ENCODE data around the gene AGO3. TPM values are rescaled to one million over a fixed set of nuclear protein-coding genes. Genes with fewer than 3 reads are reported as not detected.

The AGO3 gene
- total RNA-seq, 1 experiment from 2014 or later, result 39.4 TPM

DNA sequence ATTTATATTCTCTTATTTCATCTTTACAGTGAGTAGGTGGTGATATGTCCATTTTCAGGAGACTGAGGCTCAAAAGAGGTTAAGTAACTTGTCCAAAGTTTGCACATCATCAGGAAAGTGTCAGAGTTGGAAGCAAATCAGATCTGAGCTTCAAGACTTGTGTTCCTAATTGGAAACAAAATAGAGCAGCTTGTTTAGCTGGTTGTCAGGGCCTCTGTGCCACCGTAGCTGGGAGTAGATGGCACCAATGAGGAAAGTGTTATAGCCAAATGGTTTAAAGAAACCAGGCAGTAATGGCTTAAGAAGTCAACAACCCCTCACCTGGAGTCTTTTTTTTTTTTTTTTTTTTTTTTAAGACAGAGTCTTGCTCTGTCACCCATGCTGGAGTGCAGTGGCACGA is 28.2 kb upstream of the AGO3 start:
- in situ Hi-C loops (cut with HindIII; ENCODE audit: low pct_unique_long_range_greater_than_20kb, low sequenced_read_pairs), result no loop called here
- intact Hi-C loops (cut with micrococcal nuclease; ENCODE audit: unreplicated experiment), result no loop called here
- no peaks in the 10 kb centered on the region for H3K9me3 ChIP-seq (ENCODE audit: control insufficient read depth, insufficient read depth, low read depth, low read length)
- TF ChIP-seq, protein P1, sequence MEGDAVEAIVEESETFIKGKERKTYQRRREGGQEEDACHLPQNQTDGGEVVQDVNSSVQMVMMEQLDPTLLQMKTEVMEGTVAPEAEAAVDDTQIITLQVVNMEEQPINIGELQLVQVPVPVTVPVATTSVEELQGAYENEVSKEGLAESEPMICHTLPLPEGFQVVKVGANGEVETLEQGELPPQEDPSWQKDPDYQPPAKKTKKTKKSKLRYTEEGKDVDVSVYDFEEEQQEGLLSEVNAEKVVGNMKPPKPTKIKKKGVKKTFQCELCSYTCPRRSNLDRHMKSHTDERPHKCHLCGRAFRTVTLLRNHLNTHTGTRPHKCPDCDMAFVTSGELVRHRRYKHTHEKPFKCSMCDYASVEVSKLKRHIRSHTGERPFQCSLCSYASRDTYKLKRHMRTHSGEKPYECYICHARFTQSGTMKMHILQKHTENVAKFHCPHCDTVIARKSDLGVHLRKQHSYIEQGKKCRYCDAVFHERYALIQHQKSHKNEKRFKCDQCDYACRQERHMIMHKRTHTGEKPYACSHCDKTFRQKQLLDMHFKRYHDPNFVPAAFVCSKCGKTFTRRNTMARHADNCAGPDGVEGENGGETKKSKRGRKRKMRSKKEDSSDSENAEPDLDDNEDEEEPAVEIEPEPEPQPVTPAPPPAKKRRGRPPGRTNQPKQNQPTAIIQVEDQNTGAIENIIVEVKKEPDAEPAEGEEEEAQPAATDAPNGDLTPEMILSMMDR (IDR thresholded peaks at IDR 0.05), result no peak
- TF ChIP-seq POLR2AphosphoS5 (IDR thresholded peaks at IDR 0.05; ENCODE audit: low read depth, low read length) (no peak), SIN3A (IDR thresholded peaks at IDR 0.05; ENCODE audit: borderline replicate concordance, insufficient read depth, low read depth, low read length) (no peak), TCF7L2 (IDR thresholded peaks at IDR 0.05; ENCODE audit: low read depth, low read length) (no peak)
- TF ChIP-seq, protein P2, sequence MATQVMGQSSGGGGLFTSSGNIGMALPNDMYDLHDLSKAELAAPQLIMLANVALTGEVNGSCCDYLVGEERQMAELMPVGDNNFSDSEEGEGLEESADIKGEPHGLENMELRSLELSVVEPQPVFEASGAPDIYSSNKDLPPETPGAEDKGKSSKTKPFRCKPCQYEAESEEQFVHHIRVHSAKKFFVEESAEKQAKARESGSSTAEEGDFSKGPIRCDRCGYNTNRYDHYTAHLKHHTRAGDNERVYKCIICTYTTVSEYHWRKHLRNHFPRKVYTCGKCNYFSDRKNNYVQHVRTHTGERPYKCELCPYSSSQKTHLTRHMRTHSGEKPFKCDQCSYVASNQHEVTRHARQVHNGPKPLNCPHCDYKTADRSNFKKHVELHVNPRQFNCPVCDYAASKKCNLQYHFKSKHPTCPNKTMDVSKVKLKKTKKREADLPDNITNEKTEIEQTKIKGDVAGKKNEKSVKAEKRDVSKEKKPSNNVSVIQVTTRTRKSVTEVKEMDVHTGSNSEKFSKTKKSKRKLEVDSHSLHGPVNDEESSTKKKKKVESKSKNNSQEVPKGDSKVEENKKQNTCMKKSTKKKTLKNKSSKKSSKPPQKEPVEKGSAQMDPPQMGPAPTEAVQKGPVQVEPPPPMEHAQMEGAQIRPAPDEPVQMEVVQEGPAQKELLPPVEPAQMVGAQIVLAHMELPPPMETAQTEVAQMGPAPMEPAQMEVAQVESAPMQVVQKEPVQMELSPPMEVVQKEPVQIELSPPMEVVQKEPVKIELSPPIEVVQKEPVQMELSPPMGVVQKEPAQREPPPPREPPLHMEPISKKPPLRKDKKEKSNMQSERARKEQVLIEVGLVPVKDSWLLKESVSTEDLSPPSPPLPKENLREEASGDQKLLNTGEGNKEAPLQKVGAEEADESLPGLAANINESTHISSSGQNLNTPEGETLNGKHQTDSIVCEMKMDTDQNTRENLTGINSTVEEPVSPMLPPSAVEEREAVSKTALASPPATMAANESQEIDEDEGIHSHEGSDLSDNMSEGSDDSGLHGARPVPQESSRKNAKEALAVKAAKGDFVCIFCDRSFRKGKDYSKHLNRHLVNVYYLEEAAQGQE (IDR thresholded peaks at IDR 0.05; ENCODE audit: insufficient read depth in 1 of 2, low read depth in 2 of 2, low read length in 1 of 2), result no peak
- H3K4me3 ChIP-seq (ENCODE audit: low read depth in 2 of 2, low read length in 2 of 2), result no peak overlapping the region
- no peak for DNase-seq (ENCODE audit: low read depth, low spot score)
- no peaks in the 10 kb centered on the region for H3K4me1 ChIP-seq (ENCODE audit: control insufficient read depth, insufficient read depth, low read length)
- ChIA-PET CTCF (no interaction called here), POLR2A (no interaction called here)
- ATAC-seq, result no peak
- no peaks in the 10 kb centered on the region for H3K27me3 ChIP-seq (ENCODE audit: control insufficient read depth, insufficient read depth, low read length)
- H3K27ac ChIP-seq (ENCODE audit: low read length), result no peak overlapping the region
- BruUV-seq (replicated peaks), result no TSS peak
- H3K36me3 ChIP-seq (ENCODE audit: control insufficient read depth, insufficient read depth, low read length), result 0 out of 2 replicates have a peak, but pooled peaks cover 4% of the 10 kb centered on the region

DNA sequence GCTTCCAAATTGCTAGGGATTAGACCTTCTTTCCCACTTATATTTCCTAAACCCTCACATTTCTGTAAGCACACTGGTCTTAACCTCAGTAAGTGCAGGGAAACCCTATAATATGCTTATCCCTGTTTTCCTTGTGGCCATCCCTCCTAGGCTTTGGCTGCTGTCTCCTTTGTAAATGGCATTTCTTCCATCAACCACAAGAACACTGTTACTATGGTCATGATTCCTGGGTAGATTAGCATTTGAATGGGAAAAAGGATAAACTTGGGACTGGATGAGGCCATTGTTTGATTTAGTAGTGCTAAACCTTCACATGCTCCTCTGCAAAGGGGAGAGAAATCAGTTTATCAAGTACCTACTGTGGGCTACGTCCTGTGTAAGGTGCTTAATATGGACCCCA is 16.2 kb upstream of the AGO3 start:
- H3K36me3 ChIP-seq (ENCODE audit: control insufficient read depth, insufficient read depth, low read length), result peaks cover 25% of the 10 kb centered on the region
- H3K4me1 ChIP-seq (ENCODE audit: control insufficient read depth, insufficient read depth, low read length), result no peaks in the 10 kb centered on the region
- TF ChIP-seq, protein P1 (IDR thresholded peaks at IDR 0.05), result no peak
- TF ChIP-seq POLR2AphosphoS5 (IDR thresholded peaks at IDR 0.05; ENCODE audit: low read depth, low read length), result no peak
- no peak for TF ChIP-seq TCF7L2 (IDR thresholded peaks at IDR 0.05; ENCODE audit: low read depth, low read length)
- TF ChIP-seq SIN3A (IDR thresholded peaks at IDR 0.05; ENCODE audit: borderline replicate concordance, insufficient read depth, low read depth, low read length), result no peak
- TF ChIP-seq, protein P2 (IDR thresholded peaks at IDR 0.05; ENCODE audit: insufficient read depth in 1 of 2, low read depth in 2 of 2, low read length in 1 of 2), result no peak
- ATAC-seq (no peak), DNase-seq (ENCODE audit: low read depth, low spot score) (no peak)
- no peaks in the 10 kb centered on the region for H3K27me3 ChIP-seq (ENCODE audit: control insufficient read depth, insufficient read depth, low read length)
- CTCF ChIA-PET, result no interaction called here
- no TSS peak for BruUV-seq (replicated peaks)
- in situ Hi-C loops (cut with HindIII; ENCODE audit: low pct_unique_long_range_greater_than_20kb, low sequenced_read_pairs), result no loop called here
- POLR2A ChIA-PET, result no interaction called here
- H3K9me3 ChIP-seq (ENCODE audit: control insufficient read depth, insufficient read depth, low read depth, low read length), result no peaks in the 10 kb centered on the region
- H3K27ac ChIP-seq (ENCODE audit: low read length), result no peak overlapping the region
- H3K4me3 ChIP-seq (ENCODE audit: low read depth in 2 of 2, low read length in 2 of 2), result no peak overlapping the region
- intact Hi-C loops (cut with micrococcal nuclease; ENCODE audit: unreplicated experiment), result no loop called here

All from Panc1 (cell line).